Smooth muscle cell (in vitro differentiated cells): ENCODE data around the gene PTGR2. TPM values are rescaled to one million over a fixed set of nuclear protein-coding genes. Genes with fewer than 3 reads are reported as not detected.

ENCODE experiments used
- DNase-seq: peaks from one replicate; lab custom pipeline; 2025; ENCODE audit not compliant: unreplicated experiment; lab: John Stamatoyannopoulos, UW
- H2AFZ ChIP-seq: fragments of 200-600 bp; sonication (generic); 2 replicates; pipeline ENCODE4 v1.6.0; 2016; ENCODE audit warnings: antibody characterized with exemption, low read depth, mild to moderate bottlenecking
- H3F3A ChIP-seq: fragments of 200-600 bp; sonication (generic); 2 replicates; pipeline ENCODE4 v1.6.0; 2017; ENCODE audit warnings: antibody characterized with exemption, low read depth
- H3K27ac ChIP-seq: fragments of 200-600 bp; sonication (generic); 2 replicates; pipeline ENCODE4 v1.5.1; 2016; ENCODE audit warnings: low read depth, mild to moderate bottlenecking
- H3K27me3 ChIP-seq: fragments of 200-600 bp; sonication (generic); 2 replicates; pipeline ENCODE4 v1.6.1; 2016; ENCODE audit warnings: low read depth, mild to moderate bottlenecking
- H3K36me3 ChIP-seq: fragments of 200-600 bp; sonication (generic); 2 replicates; pipeline ENCODE4 v1.5.1; 2016; ENCODE audit warnings: low read depth
- H3K4me1 ChIP-seq: fragments of 200-600 bp; sonication (generic); 2 replicates; pipeline ENCODE4 v1.5.1; 2016; ENCODE audit warnings: low read depth
- H3K4me2 ChIP-seq: fragments of 200-600 bp; sonication (generic); 2 replicates; pipeline ENCODE4 v1.6.0; 2016; ENCODE audit warnings: mild to moderate bottlenecking
- H3K4me3 ChIP-seq: fragments of 200-600 bp; sonication (generic); 2 replicates; pipeline ENCODE4 v1.5.1; 2016; ENCODE audit warnings: mild to moderate bottlenecking
- H3K79me2 ChIP-seq: fragments of 200-600 bp; sonication (generic); 2 replicates; pipeline ENCODE4 v1.6.0; 2016; ENCODE audit warnings: low read depth, mild to moderate bottlenecking
- H3K9ac ChIP-seq: fragments of 200-600 bp; sonication (generic); 2 replicates; pipeline ENCODE4 v1.6.0; 2016; ENCODE audit warnings: low read depth
- H3K9me3 ChIP-seq: fragments of 200-600 bp; sonication (generic); replicated peaks from 2 replicates; pipeline ENCODE4 v1.5.1; 2016; ENCODE audit warnings: low read depth
- H4K20me1 ChIP-seq: fragments of 200-600 bp; sonication (generic); 2 replicates; pipeline ENCODE4 v1.6.0; 2016; ENCODE audit warnings: low read depth
- CTCF ChIP-seq: fragments of 200-600 bp; sonication (generic); IDR thresholded peaks from 2 replicates; pipeline ENCODE4 v1.5.1; 2017; ENCODE audit warnings: borderline replicate concordance, mild to moderate bottlenecking, antibody characterized with exemption; ENCODE audit not compliant: insufficient read depth, poor library complexity, severe bottlenecking
- WGBS: methylation state at CpG from one replicate; pipeline ENCODE4 v1.1.7; 2016; ENCODE audit warnings: low lambda C conversion rate; 5-methylcytosine and 5-hydroxymethylcytosine counted together
- polyA plus RNA-seq: library from polyadenylated mRNA; unstranded; fragments of >200 nt; fragmentation: Nextera tagmentation; extraction: Ambion mirVana; gene quantifications from 2 replicates; pipeline ENCODE4 v1.2.1, GENCODE V29; 2016
- total RNA-seq: library from RNA; depleted of rRNA; stranded (reverse); fragments of >200 nt; gene quantifications from 2 replicates; pipeline ENCODE4 v1.2.3, GENCODE V29; 2014

Gene PTGR2
- total and polyA plus RNA-seq, 2 experiments from 2014 or later, result 2.9 to 3.7 TPM

GRCh38 chr14:73814153-73814552 lies 37.5 kb upstream of the PTGR2 start:
- DNase-seq, result no peak
- Histone ChIP-seq H3F3A (no peaks in the 10 kb centered on the region), H3K9me3 (no peaks in the 10 kb centered on the region), H3K27ac (no peak overlapping the region), H4K20me1 (no peaks in the 10 kb centered on the region), H3K4me2 (no peak overlapping the region), H2AFZ (no peak overlapping the region), H3K4me3 (no peak overlapping the region), H3K27me3 (no peaks in the 10 kb centered on the region), H3K9ac (no peak overlapping the region), H3K79me2 (no peaks in the 10 kb centered on the region), H3K36me3 (no peaks in the 10 kb centered on the region), H3K4me1 (no peaks in the 10 kb centered on the region)
- no peak for TF ChIP-seq CTCF
- WGBS, result 78% methylated on average over 4 of the region's 4 CpGs

- H3K9me3 ChIP-seq, result no peaks in the 10 kb centered on the region
- H3K27ac ChIP-seq, result no peak overlapping the region
- no peaks in the 10 kb centered on the region for H3K27me3 ChIP-seq
- TF ChIP-seq CTCF, result no peak
- no peak overlapping the region for H3K4me2 ChIP-seq
- no peak for DNase-seq
- no peaks in the 10 kb centered on the region for H3F3A ChIP-seq
- no peaks in the 10 kb centered on the region for H3K4me1 ChIP-seq
- no peaks in the 10 kb centered on the region for H3K79me2 ChIP-seq
- H4K20me1 ChIP-seq, result no peaks in the 10 kb centered on the region
- 52% methylated on average over 5 of the region's 5 CpGs for WGBS
- H3K9ac ChIP-seq, result no peak overlapping the region
- no peak overlapping the region for H2AFZ ChIP-seq
- H3K36me3 ChIP-seq, result no peaks in the 10 kb centered on the region
- H3K4me3 ChIP-seq, result no peak overlapping the region
These were observed 35.8 kb upstream of the PTGR2 start for GRCh38 chr14:73815849-73816248.

- Histone ChIP-seq H3K27me3 (no peaks in the 10 kb centered on the region), H3K4me2 (no peak overlapping the region), H3K36me3 (no peaks in the 10 kb centered on the region), H3K4me1 (no peaks in the 10 kb centered on the region), H3K27ac (no peak overlapping the region), H3K9ac (no peak overlapping the region), H4K20me1 (no peaks in the 10 kb centered on the region), H2AFZ (no peak overlapping the region), H3F3A (no peaks in the 10 kb centered on the region), H3K79me2 (no peaks in the 10 kb centered on the region), H3K9me3 (no peaks in the 10 kb centered on the region), H3K4me3 (no peak overlapping the region)
- DNase-seq, result no peak
- TF ChIP-seq CTCF, result no peak
- 86% methylated on average over 4 of the region's 4 CpGs for WGBS
These were observed 35.2 kb upstream of the PTGR2 start for GRCh38 chr14:73816393-73816816.

- Histone ChIP-seq H3K27me3 (no peaks in the 10 kb centered on the region), H3K36me3 (no peaks in the 10 kb centered on the region), H4K20me1 (no peaks in the 10 kb centered on the region), H3K9ac (no peak overlapping the region), H3F3A (no peaks in the 10 kb centered on the region), H3K4me2 (no peak overlapping the region), H3K4me3 (no peak overlapping the region), H3K9me3 (no peaks in the 10 kb centered on the region), H2AFZ (no peak overlapping the region), H3K27ac (no peak overlapping the region), H3K79me2 (no peaks in the 10 kb centered on the region), H3K4me1 (no peaks in the 10 kb centered on the region)
- no peak for DNase-seq
- no peak for TF ChIP-seq CTCF
- 94% methylated on average over 7 of the region's 7 CpGs for WGBS
These were observed 34.5 kb upstream of the PTGR2 start for GRCh38 chr14:73817020-73817655.
